ENCODE results near the gene MYCBP2. TPM values are rescaled to one million over a fixed set of nuclear protein-coding genes. Genes with fewer than 3 reads are reported as not detected.
A peak's percentile ranks its signal among the peaks of the same experiment; 100 is the strongest.

The MYCBP2 gene
- total RNA-seq, 1 experiment from 2014 or later = 53.3 TPM

DNA sequence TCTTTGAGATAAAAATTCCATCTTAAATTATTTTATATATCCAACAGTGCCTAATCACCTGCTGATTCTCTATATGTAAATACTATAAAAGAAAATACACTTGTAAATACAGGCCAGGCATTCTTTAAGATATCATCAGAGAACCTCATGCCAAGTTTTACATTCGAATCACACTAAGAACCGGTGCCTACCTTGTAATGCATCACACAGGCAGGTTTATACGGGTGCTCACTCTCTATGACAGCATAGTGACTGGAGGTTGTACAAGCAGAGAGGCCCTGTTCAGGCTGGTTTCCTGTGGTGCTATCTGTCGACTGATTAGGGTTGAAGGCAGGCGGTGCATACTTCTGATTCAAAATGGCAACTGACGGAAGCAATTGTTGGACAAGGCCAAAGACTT, 158.7 kb downstream of the MYCBP2 start:
- intact Hi-C loops (cut with micrococcal nuclease) = no loop called here
- Histone ChIP-seq H4K20me1 (ENCODE audit: low read length) (no peaks in the 10 kb centered on the region), H3K27ac (ENCODE audit: low read length) (no peak overlapping the region), H3K4me2 (ENCODE audit: low read length) (no peak overlapping the region), H3K4me3 (ENCODE audit: low read length) (no peak overlapping the region), H3K4me1 (ENCODE audit: insufficient read depth, low read length) (no peaks in the 10 kb centered on the region), H3K9me3 (ENCODE audit: low read length) (no peaks in the 10 kb centered on the region), H3K27me3 (ENCODE audit: low read length) (no peaks in the 10 kb centered on the region), H3K9me2 (replicated peaks; ENCODE audit: low read length) (no peaks in the 10 kb centered on the region), H3K36me3 (ENCODE audit: low read depth, low read length) (no peaks in the 10 kb centered on the region), H2AFZ (ENCODE audit: low read length) (no peak overlapping the region), H3F3A (ENCODE audit: low read length, unreplicated experiment) (no peaks in the 10 kb centered on the region), H3K79me2 (ENCODE audit: low read length) (no peaks in the 10 kb centered on the region), H3K9ac (ENCODE audit: low read length) (no peak overlapping the region)
- ChIA-PET CTCF (no interaction called here), POLR2A (ENCODE audit: unreplicated experiment) (no interaction called here)
- peak; percentile 17 for DNase-seq
- TF ChIP-seq, protein P1, sequence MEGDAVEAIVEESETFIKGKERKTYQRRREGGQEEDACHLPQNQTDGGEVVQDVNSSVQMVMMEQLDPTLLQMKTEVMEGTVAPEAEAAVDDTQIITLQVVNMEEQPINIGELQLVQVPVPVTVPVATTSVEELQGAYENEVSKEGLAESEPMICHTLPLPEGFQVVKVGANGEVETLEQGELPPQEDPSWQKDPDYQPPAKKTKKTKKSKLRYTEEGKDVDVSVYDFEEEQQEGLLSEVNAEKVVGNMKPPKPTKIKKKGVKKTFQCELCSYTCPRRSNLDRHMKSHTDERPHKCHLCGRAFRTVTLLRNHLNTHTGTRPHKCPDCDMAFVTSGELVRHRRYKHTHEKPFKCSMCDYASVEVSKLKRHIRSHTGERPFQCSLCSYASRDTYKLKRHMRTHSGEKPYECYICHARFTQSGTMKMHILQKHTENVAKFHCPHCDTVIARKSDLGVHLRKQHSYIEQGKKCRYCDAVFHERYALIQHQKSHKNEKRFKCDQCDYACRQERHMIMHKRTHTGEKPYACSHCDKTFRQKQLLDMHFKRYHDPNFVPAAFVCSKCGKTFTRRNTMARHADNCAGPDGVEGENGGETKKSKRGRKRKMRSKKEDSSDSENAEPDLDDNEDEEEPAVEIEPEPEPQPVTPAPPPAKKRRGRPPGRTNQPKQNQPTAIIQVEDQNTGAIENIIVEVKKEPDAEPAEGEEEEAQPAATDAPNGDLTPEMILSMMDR (conservative IDR thresholded peaks at IDR 0.05; ENCODE audit: low read depth, low read length) = no peak
- peak; percentile 90 for ATAC-seq
- BruUV-seq (replicated peaks) = no TSS peak

DNA sequence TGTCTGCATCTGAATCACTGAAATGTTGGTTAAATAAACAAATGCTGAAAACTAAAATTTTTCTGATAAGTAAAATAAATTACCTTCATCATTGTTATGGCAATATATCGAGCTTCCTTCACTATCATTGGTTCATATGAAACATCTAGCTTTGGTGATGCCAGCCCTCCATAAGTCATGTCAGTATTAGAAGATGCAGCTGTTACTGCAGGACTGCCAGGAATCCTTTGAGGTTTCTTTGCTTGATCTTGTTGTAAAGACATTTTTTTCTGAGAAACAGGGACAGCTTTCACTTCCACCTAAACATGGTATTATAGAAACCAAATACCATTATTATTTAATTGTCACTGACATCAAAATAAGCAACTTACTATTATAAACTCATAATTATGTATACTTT, 176.2 kb downstream of the MYCBP2 start:
- H3K9me2 ChIP-seq (replicated peaks; ENCODE audit: low read length) = no peaks in the 10 kb centered on the region
- H3K79me2 ChIP-seq (ENCODE audit: low read length) = no peaks in the 10 kb centered on the region
- peaks cover 9% of the 10 kb centered on the region for H3K36me3 ChIP-seq (ENCODE audit: low read depth, low read length)
- CTCF ChIA-PET = no interaction called here
- TF ChIP-seq EZH2phosphoT487 (IDR thresholded peaks at IDR 0.05; ENCODE audit: borderline replicate concordance, low read length) (no peak), EZH2 (IDR thresholded peaks at IDR 0.05; ENCODE audit: low read length, unreplicated experiment) (no peak)
- TF ChIP-seq, protein P1 (conservative IDR thresholded peaks at IDR 0.05; ENCODE audit: low read depth, low read length) = no peak
- no peak overlapping the region for H3K27ac ChIP-seq (ENCODE audit: low read length)
- H3K4me3 ChIP-seq (ENCODE audit: low read length) = no peak overlapping the region
- no peak overlapping the region for H3K4me2 ChIP-seq (ENCODE audit: low read length)
- H4K20me1 ChIP-seq (ENCODE audit: low read length) = no peaks in the 10 kb centered on the region
- intact Hi-C loops (cut with micrococcal nuclease) = no loop called here
- no peaks in the 10 kb centered on the region for H3K27me3 ChIP-seq (ENCODE audit: low read length)
- ATAC-seq (no peak), DNase-seq (no peak)
- no peak overlapping the region for H3K9ac ChIP-seq (ENCODE audit: low read length)
- no peaks in the 10 kb centered on the region for H3K4me1 ChIP-seq (ENCODE audit: insufficient read depth, low read length)
- H3K9me3 ChIP-seq (ENCODE audit: low read length) = no peaks in the 10 kb centered on the region
- no peaks in the 10 kb centered on the region for H3F3A ChIP-seq (ENCODE audit: low read length, unreplicated experiment)
- H2AFZ ChIP-seq (ENCODE audit: low read length) = no peak overlapping the region
- POLR2A ChIA-PET (ENCODE audit: unreplicated experiment) = interaction anchor here (0.6 kb wide), 1 partner anchor 21 kb away, joined by 5 read pairs; no protein-coding TSS in a partner anchor
- BruUV-seq (replicated peaks) = no TSS peak

DNA sequence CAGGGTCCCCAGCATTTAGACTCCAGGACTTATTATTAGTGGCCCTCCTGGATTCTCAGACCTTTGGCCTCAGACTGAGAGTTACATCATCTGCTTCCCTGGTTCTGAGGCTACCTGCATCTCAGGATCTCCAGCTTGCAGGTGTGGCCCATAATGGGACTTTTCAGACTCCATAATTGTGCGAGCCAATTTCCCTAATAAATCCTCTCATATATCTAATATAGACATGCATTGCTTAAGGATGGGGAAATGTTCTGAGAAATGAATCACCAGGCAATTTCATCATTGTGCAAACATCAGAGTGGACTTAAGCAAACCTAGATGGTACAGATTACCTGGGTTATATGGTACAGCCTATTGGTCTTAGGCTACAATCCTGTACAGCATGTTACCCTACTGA, 183.5 kb downstream of the MYCBP2 start:
- ChIA-PET CTCF (no interaction called here), POLR2A (ENCODE audit: unreplicated experiment) (no interaction called here)
- Histone ChIP-seq H3F3A (ENCODE audit: low read length, unreplicated experiment) (no peaks in the 10 kb centered on the region), H3K4me2 (ENCODE audit: low read length) (peak overlapping the region; percentile 9; the same call in 1 of the 2 replicates), H3K9me3 (ENCODE audit: low read length) (no peaks in the 10 kb centered on the region), H3K79me2 (ENCODE audit: low read length) (no peaks in the 10 kb centered on the region), H3K4me3 (ENCODE audit: low read length) (no peak overlapping the region), H3K27ac (ENCODE audit: low read length) (peak overlapping the region; percentile 59), H3K36me3 (ENCODE audit: low read depth, low read length) (peaks cover 9% of the 10 kb centered on the region; the same call in 1 of the 2 replicates), H3K4me1 (ENCODE audit: insufficient read depth, low read length) (peaks cover 15% of the 10 kb centered on the region), H2AFZ (ENCODE audit: low read length) (no peak overlapping the region), H3K27me3 (ENCODE audit: low read length) (no peaks in the 10 kb centered on the region), H3K9me2 (replicated peaks; ENCODE audit: low read length) (no peaks in the 10 kb centered on the region), H4K20me1 (ENCODE audit: low read length) (0 out of 2 replicates have a peak, but pooled peaks cover 4% of the 10 kb centered on the region), H3K9ac (ENCODE audit: low read length) (no peak overlapping the region)
- ATAC-seq = peak; percentile 99
- TF ChIP-seq EZH2 (IDR thresholded peaks at IDR 0.05; ENCODE audit: low read length, unreplicated experiment) = no peak
- TF ChIP-seq, protein P1 (conservative IDR thresholded peaks at IDR 0.05; ENCODE audit: low read depth, low read length) = no peak
- TF ChIP-seq EZH2phosphoT487 (IDR thresholded peaks at IDR 0.05; ENCODE audit: borderline replicate concordance, low read length) = no peak
- no TSS peak for BruUV-seq (replicated peaks)
- peak; percentile 87 for DNase-seq
- intact Hi-C loops (cut with micrococcal nuclease) = no loop called here
